ENCODE measurements around the gene SUPT16H. TPM values are rescaled to one million over a fixed set of nuclear protein-coding genes. Genes with fewer than 3 reads are reported as not detected.

The SUPT16H gene
- total RNA-seq, 1 experiment from 2014 or later: 196 TPM

GRCh38 chr14:21382886-21383847 lies 652 bp downstream of the SUPT16H start:
- Histone ChIP-seq H3K4me3 (ENCODE audit: low read depth, low read length, poor library complexity, severe bottlenecking) (peak overlapping the region; percentile 75), H3K9me3 (ENCODE audit: low read depth, low read length, poor library complexity, severe bottlenecking) (no peaks in the 10 kb centered on the region), H3K27ac (ENCODE audit: low read depth, low read length, poor library complexity, severe bottlenecking) (peak overlapping the region; percentile 96), H3K36me3 (ENCODE audit: insufficient read depth, low read length, poor library complexity, severe bottlenecking) (peaks cover 30% of the 10 kb centered on the region), H3K27me3 (replicated peaks; ENCODE audit: insufficient read depth, low read depth, low read length, poor library complexity) (no peaks in the 10 kb centered on the region), H3K4me1 (ENCODE audit: insufficient read depth, low read length, poor library complexity, severe bottlenecking) (peaks cover 22% of the 10 kb centered on the region)
- intact Hi-C loops (cut with micrococcal nuclease; ENCODE audit: unreplicated experiment): loop anchor here (5.0 kb wide), 2 partner anchors 116 to 174 kb away; partner anchors contain the start of gene HNRNPC
- peak; percentile 61 for DNase-seq (ENCODE audit: low spot score)
- TSS peak; percentile 57 for BruUV-seq (replicated peaks)
- POLR2A ChIA-PET (ENCODE audit: low non-redundant PET): interaction anchor here (0.6 kb wide), 1 partner anchor 46 kb away, joined by 18 read pairs; no protein-coding TSS in a partner anchor
- CTCF ChIA-PET: no interaction called here
- TF ChIP-seq CTCF (conservative IDR thresholded peaks at IDR 0.05; ENCODE audit: low read depth, low read length) (no peak), EZH2 (IDR thresholded peaks at IDR 0.05; ENCODE audit: borderline replicate concordance, low read depth, low read length, poor library complexity, severe bottlenecking) (no peak)

- no peaks in the 10 kb centered on the region for H3K9me3 ChIP-seq (ENCODE audit: low read depth, low read length, poor library complexity, severe bottlenecking)
- no peak for DNase-seq (ENCODE audit: low spot score)
- intact Hi-C loops (cut with micrococcal nuclease; ENCODE audit: unreplicated experiment): loop anchor here (5.0 kb wide), 2 partner anchors 115 to 175 kb away; partner anchors contain the start of gene HNRNPC
- TF ChIP-seq CTCF (conservative IDR thresholded peaks at IDR 0.05; ENCODE audit: low read depth, low read length) (no peak), EZH2 (IDR thresholded peaks at IDR 0.05; ENCODE audit: borderline replicate concordance, low read depth, low read length, poor library complexity, severe bottlenecking) (no peak)
- CTCF ChIA-PET: interaction anchor here (0.7 kb wide), 1 partner anchor 714 kb away, joined by 4 read pairs; no protein-coding TSS in a partner anchor
- no TSS peak for BruUV-seq (replicated peaks)
- H3K36me3 ChIP-seq (ENCODE audit: insufficient read depth, low read length, poor library complexity, severe bottlenecking): peaks cover 30% of the 10 kb centered on the region
- H3K27ac ChIP-seq (ENCODE audit: low read depth, low read length, poor library complexity, severe bottlenecking): no peak overlapping the region
- H3K27me3 ChIP-seq (replicated peaks; ENCODE audit: insufficient read depth, low read depth, low read length, poor library complexity): no peaks in the 10 kb centered on the region
- peaks cover 22% of the 10 kb centered on the region for H3K4me1 ChIP-seq (ENCODE audit: insufficient read depth, low read length, poor library complexity, severe bottlenecking)
- POLR2A ChIA-PET (ENCODE audit: low non-redundant PET): no interaction called here
- peak overlapping the region; percentile 75 for H3K4me3 ChIP-seq (ENCODE audit: low read depth, low read length, poor library complexity, severe bottlenecking)
These were observed 1.7 kb downstream of the SUPT16H start for GRCh38 chr14:21382095-21382494.

- Histone ChIP-seq H3K9me3 (ENCODE audit: low read depth, low read length, poor library complexity, severe bottlenecking) (no peaks in the 10 kb centered on the region), H3K4me1 (ENCODE audit: insufficient read depth, low read length, poor library complexity, severe bottlenecking) (peaks cover 16% of the 10 kb centered on the region), H3K27me3 (replicated peaks; ENCODE audit: insufficient read depth, low read depth, low read length, poor library complexity) (no peaks in the 10 kb centered on the region), H3K4me3 (ENCODE audit: low read depth, low read length, poor library complexity, severe bottlenecking) (no peak overlapping the region), H3K36me3 (ENCODE audit: insufficient read depth, low read length, poor library complexity, severe bottlenecking) (peaks cover 20% of the 10 kb centered on the region), H3K27ac (ENCODE audit: low read depth, low read length, poor library complexity, severe bottlenecking) (no peak overlapping the region)
- no TSS peak for BruUV-seq (replicated peaks)
- ChIA-PET CTCF (interaction anchor here (0.6 kb wide), 1 partner anchor 77 kb away, joined by 3 read pairs; no protein-coding TSS in a partner anchor), POLR2A (ENCODE audit: low non-redundant PET) (no interaction called here)
- TF ChIP-seq EZH2 (IDR thresholded peaks at IDR 0.05; ENCODE audit: borderline replicate concordance, low read depth, low read length, poor library complexity, severe bottlenecking): no peak
- no peak for TF ChIP-seq CTCF (conservative IDR thresholded peaks at IDR 0.05; ENCODE audit: low read depth, low read length)
- intact Hi-C loops (cut with micrococcal nuclease; ENCODE audit: unreplicated experiment): no loop called here
- DNase-seq (ENCODE audit: low spot score): no peak
These were observed 4.5 kb downstream of the SUPT16H start for GRCh38 chr14:21379338-21379737.

All from A673 (cell line).